Measurements from ENCODE around the gene ALKBH2. TPM values are rescaled to one million over a fixed set of nuclear protein-coding genes. Genes with fewer than 3 reads are reported as not detected.

The ALKBH2 gene
- total and polyA plus RNA-seq, 2 experiments from 2014 or later = 16.4 to 35.9 TPM

GRCh38 chr12:109130297-109131153 is 37.3 kb upstream of the ALKBH2 start (continued):
- TF ChIP-seq, protein P1, sequence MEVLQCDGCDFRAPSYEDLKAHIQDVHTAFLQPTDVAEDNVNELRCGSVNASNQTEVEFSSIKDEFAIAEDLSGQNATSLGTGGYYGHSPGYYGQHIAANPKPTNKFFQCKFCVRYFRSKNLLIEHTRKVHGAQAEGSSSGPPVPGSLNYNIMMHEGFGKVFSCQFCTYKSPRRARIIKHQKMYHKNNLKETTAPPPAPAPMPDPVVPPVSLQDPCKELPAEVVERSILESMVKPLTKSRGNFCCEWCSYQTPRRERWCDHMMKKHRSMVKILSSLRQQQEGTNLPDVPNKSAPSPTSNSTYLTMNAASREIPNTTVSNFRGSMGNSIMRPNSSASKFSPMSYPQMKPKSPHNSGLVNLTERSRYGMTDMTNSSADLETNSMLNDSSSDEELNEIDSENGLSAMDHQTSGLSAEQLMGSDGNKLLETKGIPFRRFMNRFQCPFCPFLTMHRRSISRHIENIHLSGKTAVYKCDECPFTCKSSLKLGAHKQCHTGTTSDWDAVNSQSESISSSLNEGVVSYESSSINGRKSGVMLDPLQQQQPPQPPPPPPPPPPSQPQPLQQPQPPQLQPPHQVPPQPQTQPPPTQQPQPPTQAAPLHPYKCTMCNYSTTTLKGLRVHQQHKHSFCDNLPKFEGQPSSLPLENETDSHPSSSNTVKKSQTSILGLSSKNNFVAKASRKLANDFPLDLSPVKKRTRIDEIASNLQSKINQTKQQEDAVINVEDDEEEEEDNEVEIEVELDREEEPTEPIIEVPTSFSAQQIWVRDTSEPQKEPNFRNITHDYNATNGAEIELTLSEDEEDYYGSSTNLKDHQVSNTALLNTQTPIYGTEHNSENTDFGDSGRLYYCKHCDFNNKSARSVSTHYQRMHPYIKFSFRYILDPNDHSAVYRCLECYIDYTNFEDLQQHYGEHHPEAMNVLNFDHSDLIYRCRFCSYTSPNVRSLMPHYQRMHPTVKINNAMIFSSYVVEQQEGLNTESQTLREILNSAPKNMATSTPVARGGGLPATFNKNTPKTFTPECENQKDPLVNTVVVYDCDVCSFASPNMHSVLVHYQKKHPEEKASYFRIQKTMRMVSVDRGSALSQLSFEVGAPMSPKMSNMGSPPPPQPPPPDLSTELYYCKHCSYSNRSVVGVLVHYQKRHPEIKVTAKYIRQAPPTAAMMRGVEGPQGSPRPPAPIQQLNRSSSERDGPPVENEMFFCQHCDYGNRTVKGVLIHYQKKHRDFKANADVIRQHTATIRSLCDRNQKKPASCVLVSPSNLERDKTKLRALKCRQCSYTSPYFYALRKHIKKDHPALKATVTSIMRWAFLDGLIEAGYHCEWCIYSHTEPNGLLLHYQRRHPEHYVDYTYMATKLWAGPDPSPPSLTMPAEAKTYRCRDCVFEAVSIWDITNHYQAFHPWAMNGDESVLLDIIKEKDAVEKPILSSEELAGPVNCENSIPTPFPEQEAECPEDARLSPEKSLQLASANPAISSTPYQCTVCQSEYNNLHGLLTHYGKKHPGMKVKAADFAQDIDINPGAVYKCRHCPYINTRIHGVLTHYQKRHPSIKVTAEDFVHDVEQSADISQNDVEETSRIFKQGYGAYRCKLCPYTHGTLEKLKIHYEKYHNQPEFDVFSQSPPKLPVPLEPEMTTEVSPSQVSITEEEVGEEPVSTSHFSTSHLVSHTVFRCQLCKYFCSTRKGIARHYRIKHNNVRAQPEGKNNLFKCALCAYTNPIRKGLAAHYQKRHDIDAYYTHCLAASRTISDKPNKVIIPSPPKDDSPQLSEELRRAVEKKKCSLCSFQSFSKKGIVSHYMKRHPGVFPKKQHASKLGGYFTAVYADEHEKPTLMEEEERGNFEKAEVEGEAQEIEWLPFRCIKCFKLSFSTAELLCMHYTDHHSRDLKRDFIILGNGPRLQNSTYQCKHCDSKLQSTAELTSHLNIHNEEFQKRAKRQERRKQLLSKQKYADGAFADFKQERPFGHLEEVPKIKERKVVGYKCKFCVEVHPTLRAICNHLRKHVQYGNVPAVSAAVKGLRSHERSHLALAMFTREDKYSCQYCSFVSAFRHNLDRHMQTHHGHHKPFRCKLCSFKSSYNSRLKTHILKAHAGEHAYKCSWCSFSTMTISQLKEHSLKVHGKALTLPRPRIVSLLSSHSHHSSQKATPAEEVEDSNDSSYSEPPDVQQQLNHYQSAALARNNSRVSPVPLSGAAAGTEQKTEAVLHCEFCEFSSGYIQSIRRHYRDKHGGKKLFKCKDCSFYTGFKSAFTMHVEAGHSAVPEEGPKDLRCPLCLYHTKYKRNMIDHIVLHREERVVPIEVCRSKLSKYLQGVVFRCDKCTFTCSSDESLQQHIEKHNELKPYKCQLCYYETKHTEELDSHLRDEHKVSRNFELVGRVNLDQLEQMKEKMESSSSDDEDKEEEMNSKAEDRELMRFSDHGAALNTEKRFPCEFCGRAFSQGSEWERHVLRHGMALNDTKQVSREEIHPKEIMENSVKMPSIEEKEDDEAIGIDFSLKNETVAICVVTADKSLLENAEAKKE (CRISPR knock-in tag; IDR thresholded peaks at IDR 0.05) = no peak
- TF ChIP-seq CREB1 (CRISPR knock-in tag; IDR thresholded peaks at IDR 0.05; ENCODE audit: low read depth) = no peak
- TF ChIP-seq STAT1 (IDR thresholded peaks at IDR 0.05; ENCODE audit: unreplicated experiment) = no peak
- TF ChIP-seq JUNB (IDR thresholded peaks at IDR 0.05; ENCODE audit: unreplicated experiment) = no peak

- TF ChIP-seq JUNB (IDR thresholded peaks at IDR 0.05; ENCODE audit: unreplicated experiment) (no peak), NANOG (IDR thresholded peaks at IDR 0.05; ENCODE audit: borderline replicate concordance) (no peak), EZH2 (IDR thresholded peaks at IDR 0.05; ENCODE audit: low read depth, unreplicated experiment) (no peak), POLR2AphosphoS5 (IDR thresholded peaks at IDR 0.05; ENCODE audit: low read depth) (no peak), REST (IDR thresholded peaks at IDR 0.05; ENCODE audit: unreplicated experiment) (no peak), CREB1 (CRISPR knock-in tag; IDR thresholded peaks at IDR 0.05; ENCODE audit: low read depth) (no peak), ZNF114 (CRISPR knock-in tag; IDR thresholded peaks at IDR 0.05) (no peak), EZH2phosphoT487 (IDR thresholded peaks at IDR 0.05; ENCODE audit: unreplicated experiment) (no peak), ZNF331 (CRISPR knock-in tag; IDR thresholded peaks at IDR 0.05; ENCODE audit: low read depth) (no peak), STAT1 (IDR thresholded peaks at IDR 0.05; ENCODE audit: unreplicated experiment) (no peak)
- TF ChIP-seq, protein P2, sequence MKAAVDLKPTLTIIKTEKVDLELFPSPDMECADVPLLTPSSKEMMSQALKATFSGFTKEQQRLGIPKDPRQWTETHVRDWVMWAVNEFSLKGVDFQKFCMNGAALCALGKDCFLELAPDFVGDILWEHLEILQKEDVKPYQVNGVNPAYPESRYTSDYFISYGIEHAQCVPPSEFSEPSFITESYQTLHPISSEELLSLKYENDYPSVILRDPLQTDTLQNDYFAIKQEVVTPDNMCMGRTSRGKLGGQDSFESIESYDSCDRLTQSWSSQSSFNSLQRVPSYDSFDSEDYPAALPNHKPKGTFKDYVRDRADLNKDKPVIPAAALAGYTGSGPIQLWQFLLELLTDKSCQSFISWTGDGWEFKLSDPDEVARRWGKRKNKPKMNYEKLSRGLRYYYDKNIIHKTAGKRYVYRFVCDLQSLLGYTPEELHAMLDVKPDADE (IDR thresholded peaks at IDR 0.05) = no peak
- H3K27ac ChIP-seq (ENCODE audit: low read depth) = no peak overlapping the region
- no peak for DNase-seq (ENCODE audit: low spot score)
- ATAC-seq = no peak
- H3K4me2 ChIP-seq = no peak overlapping the region
- H3F3A ChIP-seq (replicated peaks; ENCODE audit: low read depth) = no peaks in the 10 kb centered on the region
- H3K4me1 Mint-ChIP-seq = peaks cover 15% of the 10 kb centered on the region
- H3K27me3 Mint-ChIP-seq (ENCODE audit: insufficient read depth, low read depth, poor library complexity) = peaks cover 4% of the 10 kb centered on the region
- H3K27ac Mint-ChIP-seq = no peak overlapping the region
- H3K4me3 Mint-ChIP-seq = no peak overlapping the region
- no peak overlapping the region for H3K4me3 ChIP-seq
- no peaks in the 10 kb centered on the region for H3K9me3 Mint-ChIP-seq
- no peaks in the 10 kb centered on the region for H3K79me2 ChIP-seq (replicated peaks; ENCODE audit: insufficient read depth)
- no peaks in the 10 kb centered on the region for H3K4me1 ChIP-seq (ENCODE audit: insufficient read depth)
- no peaks in the 10 kb centered on the region for H4K20me1 ChIP-seq (replicated peaks; ENCODE audit: insufficient read depth)
- H3K36me3 Mint-ChIP-seq (ENCODE audit: low read depth) = no peaks in the 10 kb centered on the region; the same call in 2 of the 3 replicates
- no peaks in the 10 kb centered on the region for H3K27me3 ChIP-seq (ENCODE audit: insufficient read depth)
- H3K36me3 ChIP-seq (ENCODE audit: insufficient read depth) = no peaks in the 10 kb centered on the region
- H3K9me2 ChIP-seq (ENCODE audit: insufficient read depth) = no peaks in the 10 kb centered on the region
- no peak overlapping the region for H2AFZ ChIP-seq
Observed at GRCh38 chr12:109127533-109128242, 34.4 kb upstream of the ALKBH2 start.
